ENCODE data around the gene RPS19.
"Not testable (repeated sequence)": the region's sequence is repeated elsewhere in the genome, so short reads cannot be mapped to it uniquely, and the experiment has no call there.

Gene RPS19

GRCh38 chr19:41911889-41912731 lies 52.1 kb downstream of the RPS19 start:
- TF ChIP-seq CTCF (IDR thresholded peaks at IDR 0.05; ENCODE audit: low read depth, low read length), result no peak
- H3K4me3 ChIP-seq (ENCODE audit: low read depth, low read length), result no peak overlapping the region

- TF ChIP-seq CTCF (IDR thresholded peaks at IDR 0.05; ENCODE audit: low read depth, low read length), result no peak
- H3K4me3 ChIP-seq (ENCODE audit: low read depth, low read length), result no peak overlapping the region
These were observed 53.0 kb downstream of the RPS19 start for GRCh38 chr19:41912899-41913537.

- TF ChIP-seq CTCF (IDR thresholded peaks at IDR 0.05; ENCODE audit: low read depth, low read length), result no peak
- no peak overlapping the region for H3K4me3 ChIP-seq (ENCODE audit: low read depth, low read length)
These were observed 53.7 kb downstream of the RPS19 start for GRCh38 chr19:41913538-41914423.

GRCh38 chr19:41914424-41914834 lies 54.4 kb downstream of the RPS19 start:
- not testable (repeated sequence) for H3K4me3 ChIP-seq (ENCODE audit: low read depth, low read length)

GRCh38 chr19:41915021-41915775 lies 55.1 kb downstream of the RPS19 start:
- H3K4me3 ChIP-seq (ENCODE audit: low read depth, low read length), result no peak overlapping the region
- TF ChIP-seq CTCF (IDR thresholded peaks at IDR 0.05; ENCODE audit: low read depth, low read length), result no peak

- TF ChIP-seq CTCF (IDR thresholded peaks at IDR 0.05; ENCODE audit: low read depth, low read length), result no peak
These were observed 55.8 kb downstream of the RPS19 start for GRCh38 chr19:41915776-41916414.

GRCh38 chr19:41917676-41918075 lies 57.6 kb downstream of the RPS19 start:
- no peak overlapping the region for H3K4me3 ChIP-seq (ENCODE audit: low read depth, low read length)
- no peak for TF ChIP-seq CTCF (IDR thresholded peaks at IDR 0.05; ENCODE audit: low read depth, low read length)

More at GRCh38 chr19:41915776-41916414, 55.8 kb downstream of the RPS19 start:
- H3K4me3 ChIP-seq (ENCODE audit: low read depth, low read length), result no peak overlapping the region
